Psoas muscle (tissue), 8 donors: ENCODE measurements around the gene SLC26A1. TPM values are rescaled to one million over a fixed set of nuclear protein-coding genes. Genes with fewer than 3 reads are reported as not detected.

Source experiments
- ATAC-seq, 4 donors: fragments of 200-7000 bp; cut with Tn5 transposase; one replicate each; pipeline ENCODE4 v1.9.1; 2020; ENCODE audit warnings: moderate library complexity in 3 of 4, mild to moderate bottlenecking in 2 of 4
- DNase-seq, 2 donors: peaks; one replicate each; pipeline ENCODE4 v3.0.0-alpha.2; 2020
- H3K27ac ChIP-seq: fragments of 200-600 bp; one replicate; pipeline ENCODE4 v1.8.0; 2022
- H3K27me3 ChIP-seq, 3 donors: fragments of 200-600 bp in 1 of 3; one replicate each; pipeline versions ENCODE4 v1.6.1 to v1.8.0; 2013 to 2022; ENCODE audit warnings: low read length in 2 of 3, mild to moderate bottlenecking in 2 of 3, moderate library complexity in 1 of 3; ENCODE audit not compliant: insufficient read depth in 3 of 3
- H3K36me3 ChIP-seq, 2 donors: fragments of 200-600 bp in 1 of 2; one replicate each; pipeline versions ENCODE4 v1.6.1 to v1.8.0; 2013 to 2022; ENCODE audit warnings: low read depth in 1 of 2, mild to moderate bottlenecking in 1 of 2, moderate library complexity in 1 of 2; ENCODE audit not compliant: insufficient read depth in 1 of 2
- H3K4me1 ChIP-seq: fragments of 200-600 bp; one replicate; pipeline ENCODE4 v1.8.0; 2022
- H3K4me3 ChIP-seq: fragments of 200-600 bp; one replicate; pipeline ENCODE4 v1.8.0; 2022; ENCODE audit warnings: mild to moderate bottlenecking
- H3K9me3 ChIP-seq: fragments of 200-600 bp; one replicate; pipeline ENCODE4 v1.8.0; 2022
- CTCF ChIP-seq: fragments of 200-600 bp; IDR thresholded peaks from one replicate; pipeline ENCODE4 v1.8.0; 2022; ENCODE audit warnings: antibody characterized with exemption
- WGBS, 3 donors: extraction: QIAGEN DNeasy Blood & Tissue Kit; methylation state at CpG; one replicate each; pipeline versions ENCODE4 v1.1.6 to v1.1.7; 2013; 5-methylcytosine and 5-hydroxymethylcytosine counted together
- intact Hi-C, 2 donors: fragments of 100-400 bp; cut with DNase I; formaldehyde crosslinking; loops; one replicate each; pipeline versions ENCODE4 v1.11.0 to v1.14.2; 2022
- polyA plus RNA-seq, 3 donors: library from polyadenylated mRNA; stranded (reverse); fragments of 200-250 nt; gene quantifications; one replicate each; pipeline ENCODE4 v1.2.3, GENCODE V29; 2013
- total RNA-seq, 4 donors: library from RNA; stranded (reverse); fragmentation: NEBNext Ultra II Directional in 2 of 4; extraction: Animal tissue kit (Norgen Biotek cat#: 25700) in 2 of 4; gene quantifications; one replicate each; pipeline versions ENCODE4 v1.2.1 to v1.2.4, GENCODE V29; 2021 to 2023
- donor health status: healthy with polysubstance abuse.
- donor health status: DM: no; HTN: no; CAD: no; lungs with moderate emphysema.
- donor health status: Bipolar disorder and iron deficiency.
- donor health status: healthy.
- donor health status: DM: yes; HTN: yes; CAD: no.
- donor health status: DM: no; HTN: no; CAD: no.
- donor health status: DM: no; HTN: no; CAD: no.
- donor health status: DM: yes; HTN: yes; CAD: no.

Gene SLC26A1
- total and polyA plus RNA-seq, 7 donors = 0.06 to 0.36 (median 0.15) TPM; not detected in 3

GRCh38 chr4:1015746-1016145, 22.5 kb upstream of the SLC26A1 start:
- H3K9me3 ChIP-seq = no peaks in the 10 kb centered on the region
- ATAC-seq (no peak), DNase-seq (no peak)
- H3K4me1 ChIP-seq = peaks cover 3% of the 10 kb centered on the region
- 88 to 95% (median 93%) methylated on average over 6 to 10 of the region's 10 CpGs for WGBS, 3 donors
- no peaks in the 10 kb centered on the region for H3K27me3 ChIP-seq
- H3K36me3 ChIP-seq = no peaks in the 10 kb centered on the region
- no peak overlapping the region for H3K27ac ChIP-seq
- intact Hi-C loops = no loop called here
- H3K4me3 ChIP-seq = no peak overlapping the region
- TF ChIP-seq CTCF = no peak

- Histone ChIP-seq H3K4me3 (no peak overlapping the region), H3K4me1 (peaks cover 9% of the 10 kb centered on the region), H3K36me3 (no peaks in the 10 kb centered on the region), H3K27me3 (no peaks in the 10 kb centered on the region), H3K9me3 (no peaks in the 10 kb centered on the region), H3K27ac (no peak overlapping the region)
- intact Hi-C loops = no loop called here
- DNase-seq = no peak
- no peak for ATAC-seq
- 84 to 92% (median 87%) methylated on average over 7 to 8 of the region's 8 CpGs for WGBS, 3 donors
- no peak for TF ChIP-seq CTCF
These were observed 22.0 kb upstream of the SLC26A1 start for GRCh38 chr4:1015179-1015578.

- WGBS, 3 donors = 83 to 86% (median 86%) methylated on average over 34 to 36 of the region's 36 CpGs
- DNase-seq (no peak), ATAC-seq (no peak)
- no peak for TF ChIP-seq CTCF
- peaks cover 12% of the 10 kb centered on the region for H3K4me1 ChIP-seq
- no peaks in the 10 kb centered on the region for H3K27me3 ChIP-seq
- no peak overlapping the region for H3K27ac ChIP-seq
- no peak overlapping the region for H3K4me3 ChIP-seq
- H3K9me3 ChIP-seq = no peaks in the 10 kb centered on the region
- H3K36me3 ChIP-seq = no peaks in the 10 kb centered on the region
- intact Hi-C loops = no loop called here
These were observed 21.3 kb upstream of the SLC26A1 start for GRCh38 chr4:1014291-1015167.

GRCh38 chr4:1013225-1014073, 20.2 kb upstream of the SLC26A1 start:
- Histone ChIP-seq H3K27me3 (no peaks in the 10 kb centered on the region), H3K4me1 (peaks cover 18% of the 10 kb centered on the region), H3K9me3 (no peaks in the 10 kb centered on the region), H3K4me3 (no peak overlapping the region), H3K36me3 (no peaks in the 10 kb centered on the region), H3K27ac (no peak overlapping the region)
- DNase-seq (no peak), ATAC-seq (no peak)
- intact Hi-C loops = no loop called here
- TF ChIP-seq CTCF = no peak
- WGBS, 3 donors = 93 to 95% (median 93%) methylated on average over 33 to 43 of the region's 43 CpGs
